Activated CD4-positive, alpha-beta memory T cell treated with anti-CD3 and anti-CD28 coated beads for 36 hours (primary cell): Measurements from ENCODE around the gene CNTNAP5. TPM values are rescaled to one million over a fixed set of nuclear protein-coding genes. Genes with fewer than 3 reads are reported as not detected.

Source experiments
- CTCF ChIA-PET: fragments of 350-600 bp; sonication (Branson Sonifier 250); formaldehyde crosslinking; loops from one replicate; lab custom pipeline; 2021; ENCODE audit warnings: antibody characterized with exemption, inconsistent platforms; lab: Charles Lee
- POLR2A ChIA-PET: fragments of 350-600 bp; sonication (Branson Sonifier 250); formaldehyde crosslinking; loops from one replicate; lab custom pipeline; 2021; ENCODE audit warnings: antibody characterized with exemption; lab: Charles Lee
- DNase-seq: peaks from one replicate; pipeline ENCODE4 v3.0.0-alpha.2; 2020
- H3K27ac Mint-ChIP-seq: one replicate; pipeline ENCODE4 v1.8.0; 2021; ENCODE audit warnings: mixed read lengths
- H3K27me3 Mint-ChIP-seq: one replicate; pipeline ENCODE4 v1.8.0; 2021; ENCODE audit warnings: mixed read lengths
- H3K36me3 Mint-ChIP-seq: one replicate; pipeline ENCODE4 v1.8.0; 2021; ENCODE audit warnings: mixed read lengths
- H3K4me1 Mint-ChIP-seq: one replicate; pipeline ENCODE4 v1.8.0; 2021; ENCODE audit warnings: low read depth, mixed read lengths
- H3K4me3 Mint-ChIP-seq: one replicate; pipeline ENCODE4 v1.8.0; 2021; ENCODE audit warnings: mild to moderate bottlenecking, mixed read lengths
- H3K9me3 Mint-ChIP-seq: one replicate; pipeline ENCODE4 v1.8.0; 2021; ENCODE audit warnings: mixed read lengths
- intact Hi-C: fragments of 100-400 bp; cut with micrococcal nuclease; formaldehyde crosslinking; loops from one replicate; pipeline ENCODE4 v1.15.1; 2023
- total RNA-seq, 2 experiments: library from RNA; stranded (reverse); gene quantifications; one replicate each; pipeline ENCODE4 v1.2.3, GENCODE V29; 2021

Gene CNTNAP5
- total RNA-seq, 2 experiments from 2014 or later = not detected

- DNase-seq = no peak
- Mint-ChIP-seq H3K27ac (no peak overlapping the region), H3K4me3 (no peak overlapping the region), H3K36me3 (no peaks in the 10 kb centered on the region), H3K27me3 (no peaks in the 10 kb centered on the region), H3K9me3 (no peaks in the 10 kb centered on the region), H3K4me1 (no peaks in the 10 kb centered on the region)
- ChIA-PET POLR2A (interaction anchor here (0.5 kb wide), 1 partner anchor 237 kb away, joined by 4 read pairs; no protein-coding TSS in a partner anchor), CTCF (no interaction called here)
- intact Hi-C loops = no loop called here
Observed at GRCh38 chr2:124476291-124476690, 451.2 kb downstream of the CNTNAP5 start.

GRCh38 chr2:124478761-124479160 lies 453.7 kb downstream of the CNTNAP5 start:
- no peak for DNase-seq
- POLR2A ChIA-PET = no interaction called here
- Mint-ChIP-seq H3K27ac (no peak overlapping the region), H3K36me3 (no peaks in the 10 kb centered on the region), H3K9me3 (no peaks in the 10 kb centered on the region), H3K4me1 (no peaks in the 10 kb centered on the region), H3K4me3 (no peak overlapping the region), H3K27me3 (no peaks in the 10 kb centered on the region)
- CTCF ChIA-PET = interaction anchor here (0.5 kb wide), 1 partner anchor 26 kb away, joined by 4 read pairs; no protein-coding TSS in a partner anchor
- intact Hi-C loops = no loop called here

GRCh38 chr2:124480958-124481357 lies 455.9 kb downstream of the CNTNAP5 start:
- no peak for DNase-seq
- no peaks in the 10 kb centered on the region for H3K27me3 Mint-ChIP-seq
- CTCF ChIA-PET = no interaction called here
- H3K4me1 Mint-ChIP-seq = no peaks in the 10 kb centered on the region
- intact Hi-C loops = no loop called here
- H3K36me3 Mint-ChIP-seq = no peaks in the 10 kb centered on the region
- H3K9me3 Mint-ChIP-seq = no peaks in the 10 kb centered on the region
- H3K4me3 Mint-ChIP-seq = no peak overlapping the region
- POLR2A ChIA-PET = no interaction called here
- H3K27ac Mint-ChIP-seq = no peak overlapping the region

- Mint-ChIP-seq H3K27ac (no peak overlapping the region), H3K27me3 (no peaks in the 10 kb centered on the region), H3K36me3 (no peaks in the 10 kb centered on the region), H3K4me1 (no peaks in the 10 kb centered on the region), H3K4me3 (no peak overlapping the region), H3K9me3 (no peaks in the 10 kb centered on the region)
- ChIA-PET CTCF (no interaction called here), POLR2A (no interaction called here)
- intact Hi-C loops = no loop called here
- no peak for DNase-seq
Observed at GRCh38 chr2:124482044-124482443, 457.0 kb downstream of the CNTNAP5 start.

GRCh38 chr2:124482551-124482950 lies 457.5 kb downstream of the CNTNAP5 start:
- Mint-ChIP-seq H3K9me3 (no peaks in the 10 kb centered on the region), H3K27me3 (no peaks in the 10 kb centered on the region), H3K4me1 (no peaks in the 10 kb centered on the region), H3K4me3 (no peak overlapping the region), H3K27ac (no peak overlapping the region), H3K36me3 (no peaks in the 10 kb centered on the region)
- DNase-seq = no peak
- POLR2A ChIA-PET = no interaction called here
- intact Hi-C loops = no loop called here
- CTCF ChIA-PET = no interaction called here

- CTCF ChIA-PET = no interaction called here
- H3K9me3 Mint-ChIP-seq = no peaks in the 10 kb centered on the region
- H3K4me1 Mint-ChIP-seq = no peaks in the 10 kb centered on the region
- H3K4me3 Mint-ChIP-seq = no peak overlapping the region
- H3K27me3 Mint-ChIP-seq = no peaks in the 10 kb centered on the region
- H3K27ac Mint-ChIP-seq = no peak overlapping the region
- POLR2A ChIA-PET = no interaction called here
- DNase-seq = no peak
- intact Hi-C loops = no loop called here
- H3K36me3 Mint-ChIP-seq = no peaks in the 10 kb centered on the region
Observed at GRCh38 chr2:124485659-124486058, 460.6 kb downstream of the CNTNAP5 start.

- H3K36me3 Mint-ChIP-seq = no peaks in the 10 kb centered on the region
- POLR2A ChIA-PET = no interaction called here
- H3K9me3 Mint-ChIP-seq = no peaks in the 10 kb centered on the region
- no peaks in the 10 kb centered on the region for H3K27me3 Mint-ChIP-seq
- H3K4me3 Mint-ChIP-seq = no peak overlapping the region
- DNase-seq = no peak
- no peak overlapping the region for H3K27ac Mint-ChIP-seq
- intact Hi-C loops = no loop called here
- CTCF ChIA-PET = no interaction called here
- no peaks in the 10 kb centered on the region for H3K4me1 Mint-ChIP-seq
Observed at GRCh38 chr2:124489686-124490085, 464.6 kb downstream of the CNTNAP5 start.

- H3K27me3 Mint-ChIP-seq = no peaks in the 10 kb centered on the region
- H3K27ac Mint-ChIP-seq = no peak overlapping the region
- no peaks in the 10 kb centered on the region for H3K4me1 Mint-ChIP-seq
- intact Hi-C loops = no loop called here
- ChIA-PET POLR2A (no interaction called here), CTCF (no interaction called here)
- H3K36me3 Mint-ChIP-seq = no peaks in the 10 kb centered on the region
- no peak for DNase-seq
- H3K9me3 Mint-ChIP-seq = peaks cover 4% of the 10 kb centered on the region
- no peak overlapping the region for H3K4me3 Mint-ChIP-seq
Observed at GRCh38 chr2:124501575-124502152, 476.6 kb downstream of the CNTNAP5 start.

- Mint-ChIP-seq H3K36me3 (no peaks in the 10 kb centered on the region), H3K9me3 (peaks cover 17% of the 10 kb centered on the region), H3K4me3 (no peak overlapping the region), H3K27me3 (no peaks in the 10 kb centered on the region), H3K4me1 (no peaks in the 10 kb centered on the region), H3K27ac (no peak overlapping the region)
- ChIA-PET POLR2A (no interaction called here), CTCF (no interaction called here)
- no peak for DNase-seq
- intact Hi-C loops = no loop called here
Observed at GRCh38 chr2:124514236-124514635, 489.1 kb downstream of the CNTNAP5 start.

- Mint-ChIP-seq H3K27me3 (no peaks in the 10 kb centered on the region), H3K9me3 (peaks cover 13% of the 10 kb centered on the region), H3K27ac (no peak overlapping the region), H3K4me3 (no peak overlapping the region), H3K4me1 (no peaks in the 10 kb centered on the region), H3K36me3 (no peaks in the 10 kb centered on the region)
- intact Hi-C loops = no loop called here
- POLR2A ChIA-PET = no interaction called here
- CTCF ChIA-PET = no interaction called here
- DNase-seq = no peak
Observed at GRCh38 chr2:124520953-124521352, 495.9 kb downstream of the CNTNAP5 start.

GRCh38 chr2:124523096-124523495 lies 498.0 kb downstream of the CNTNAP5 start:
- H3K9me3 Mint-ChIP-seq = no peaks in the 10 kb centered on the region
- POLR2A ChIA-PET = no interaction called here
- intact Hi-C loops = no loop called here
- no peaks in the 10 kb centered on the region for H3K36me3 Mint-ChIP-seq
- H3K4me3 Mint-ChIP-seq = no peak overlapping the region
- CTCF ChIA-PET = no interaction called here
- no peak for DNase-seq
- no peaks in the 10 kb centered on the region for H3K4me1 Mint-ChIP-seq
- H3K27ac Mint-ChIP-seq = no peak overlapping the region
- H3K27me3 Mint-ChIP-seq = no peaks in the 10 kb centered on the region

- Mint-ChIP-seq H3K27ac (no peak overlapping the region), H3K9me3 (no peaks in the 10 kb centered on the region), H3K27me3 (no peaks in the 10 kb centered on the region), H3K36me3 (no peaks in the 10 kb centered on the region), H3K4me1 (no peaks in the 10 kb centered on the region), H3K4me3 (no peak overlapping the region)
- DNase-seq = no peak
- intact Hi-C loops = no loop called here
- ChIA-PET CTCF (no interaction called here), POLR2A (no interaction called here)
Observed at GRCh38 chr2:124524155-124524915, 499.2 kb downstream of the CNTNAP5 start.

- CTCF ChIA-PET = no interaction called here
- POLR2A ChIA-PET = no interaction called here
- H3K4me3 Mint-ChIP-seq = no peak overlapping the region
Observed at GRCh38 chr2:124526221-124526620, 501.1 kb downstream of the CNTNAP5 start.

More at GRCh38 chr2:124526221-124526620, 501.1 kb downstream of the CNTNAP5 start:
- no peaks in the 10 kb centered on the region for H3K36me3 Mint-ChIP-seq
- no peak overlapping the region for H3K27ac Mint-ChIP-seq
- no peaks in the 10 kb centered on the region for H3K9me3 Mint-ChIP-seq
- no peaks in the 10 kb centered on the region for H3K27me3 Mint-ChIP-seq
- intact Hi-C loops = no loop called here
- no peaks in the 10 kb centered on the region for H3K4me1 Mint-ChIP-seq
- DNase-seq = no peak
